Hypothalamus (tissue), 51 donors: Measurements from ENCODE around the gene NDUFA1.
"Not testable (repeated sequence)": the region's sequence is repeated elsewhere in the genome, so short reads cannot be mapped to it uniquely, and the experiment has no call there.

Source experiments
- DNase-seq, 51 donors: peaks; one replicate each; lab custom pipeline; 2025; lab: John Stamatoyannopoulos, UW

NDUFA1 gene

GRCh38 chrX:119899125-119899524 lies 27.5 kb downstream of the NDUFA1 start:
- no peak for DNase-seq

DNA sequence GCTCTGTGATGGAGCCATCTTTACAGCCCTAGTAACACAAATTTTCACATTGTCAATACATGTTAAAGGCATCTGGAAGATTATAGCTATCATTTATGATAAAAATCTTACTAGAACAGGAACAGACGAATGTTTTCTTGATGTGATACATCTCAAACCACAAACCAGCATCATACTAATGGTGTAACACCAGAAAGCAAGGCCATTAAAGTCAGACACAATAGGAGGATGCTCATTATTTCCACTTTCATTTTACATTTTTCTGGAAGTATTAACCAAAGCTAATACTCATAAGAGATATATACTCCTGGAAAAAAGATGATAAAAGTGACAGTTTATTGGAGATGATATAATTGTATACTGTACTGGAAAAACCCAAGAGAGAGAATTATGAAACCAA lies 29.3 kb downstream of the NDUFA1 start:
- DNase-seq: no peak

- DNase-seq: no peak
Observed at GRCh38 chrX:119916310-119916709, 44.7 kb downstream of the NDUFA1 start.

- no peak for DNase-seq
Observed at GRCh38 chrX:119917877-119918276, 46.2 kb downstream of the NDUFA1 start.

DNA sequence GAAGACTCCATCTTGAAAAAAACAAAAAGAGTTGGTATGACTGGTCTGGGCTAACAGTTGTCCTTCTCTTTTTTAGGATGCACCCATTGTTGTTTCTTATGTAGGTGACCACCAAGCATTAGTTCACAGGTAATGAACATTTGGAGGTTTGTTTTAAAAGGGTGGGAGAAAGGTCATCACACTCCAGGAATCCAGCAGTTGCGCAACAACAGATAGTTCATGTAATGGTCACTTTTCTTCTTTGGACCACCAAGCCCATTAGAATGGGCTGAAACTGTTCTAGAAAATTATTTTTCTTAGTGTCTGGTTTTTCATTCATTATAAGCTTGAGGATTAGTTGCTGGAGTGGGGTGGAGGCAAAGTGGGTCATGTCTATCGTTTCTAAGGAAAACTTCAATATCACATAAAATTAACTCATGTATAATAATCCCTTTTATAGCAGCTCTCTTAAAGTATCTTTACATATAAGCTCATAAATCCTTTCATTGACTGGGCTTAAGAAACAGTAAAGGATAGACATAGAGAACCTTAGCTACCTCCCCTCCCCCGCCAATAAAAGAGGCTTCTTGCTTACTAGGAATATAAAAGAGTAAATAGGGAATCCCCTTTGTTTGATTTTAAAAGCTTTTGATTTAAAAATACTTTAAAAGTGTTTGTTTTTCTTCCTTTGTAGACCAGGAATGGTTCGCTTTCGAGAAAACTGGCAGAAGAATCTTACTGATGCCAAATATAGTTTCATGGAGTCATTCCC lies 48.4 kb downstream of the NDUFA1 start:
- DNase-seq: no peak

GRCh38 chrX:119922391-119922790 lies 50.8 kb downstream of the NDUFA1 start:
- not testable (repeated sequence) for DNase-seq
